Measurements from ENCODE around the gene ELAVL1.

Gene ELAVL1

GRCh38 chr19:7983286-7983950 is 22.0 kb downstream of the ELAVL1 start:
- Histone ChIP-seq H3K4me3 (ENCODE audit: low read depth in 1 of 2, low read length in 1 of 2) (no peak overlapping the region), H3K27ac (no peak overlapping the region), H3K27me3 (no peaks in the 10 kb centered on the region), H3K36me3 (peaks cover 95% of the 10 kb centered on the region), H3K4me1 (ENCODE audit: control insufficient read depth in 1 of 2, insufficient read depth in 1 of 2, low read depth in 1 of 2, low read length in 1 of 2) (no peaks in the 10 kb centered on the region), H3K9me3 (no peaks in the 10 kb centered on the region)
- no peak for TF ChIP-seq CTCF (IDR thresholded peaks at IDR 0.05)

- Histone ChIP-seq H3K27me3 (no peaks in the 10 kb centered on the region), H3K36me3 (peaks cover 95% of the 10 kb centered on the region), H3K4me1 (ENCODE audit: control insufficient read depth in 1 of 2, insufficient read depth in 1 of 2, low read depth in 1 of 2, low read length in 1 of 2) (no peaks in the 10 kb centered on the region), H3K4me3 (ENCODE audit: low read depth in 1 of 2, low read length in 1 of 2) (no peak overlapping the region), H3K27ac (no peak overlapping the region), H3K9me3 (no peaks in the 10 kb centered on the region)
- TF ChIP-seq CTCF (IDR thresholded peaks at IDR 0.05): no peak
Observed at GRCh38 chr19:7982651-7983099, 22.8 kb downstream of the ELAVL1 start.

- H3K9me3 ChIP-seq: no peaks in the 10 kb centered on the region
- no peaks in the 10 kb centered on the region for H3K4me1 ChIP-seq (ENCODE audit: control insufficient read depth in 1 of 2, insufficient read depth in 1 of 2, low read depth in 1 of 2, low read length in 1 of 2)
- no peak overlapping the region for H3K27ac ChIP-seq
- peaks cover 95% of the 10 kb centered on the region for H3K36me3 ChIP-seq
- H3K4me3 ChIP-seq (ENCODE audit: low read depth in 1 of 2, low read length in 1 of 2): no peak overlapping the region
- H3K27me3 ChIP-seq: no peaks in the 10 kb centered on the region
- TF ChIP-seq CTCF (IDR thresholded peaks at IDR 0.05): no peak
Observed at GRCh38 chr19:7982103-7982502, 23.3 kb downstream of the ELAVL1 start.

GRCh38 chr19:7981661-7982060 is 23.8 kb downstream of the ELAVL1 start:
- no peaks in the 10 kb centered on the region for H3K27me3 ChIP-seq

GRCh38 chr19:7981199-7981598 is 24.2 kb downstream of the ELAVL1 start:
- no peak for TF ChIP-seq CTCF (IDR thresholded peaks at IDR 0.05)
- Histone ChIP-seq H3K4me1 (ENCODE audit: control insufficient read depth in 1 of 2, insufficient read depth in 1 of 2, low read depth in 1 of 2, low read length in 1 of 2) (no peaks in the 10 kb centered on the region), H3K27me3 (no peaks in the 10 kb centered on the region), H3K9me3 (no peaks in the 10 kb centered on the region), H3K4me3 (ENCODE audit: low read depth in 1 of 2, low read length in 1 of 2) (no peak overlapping the region), H3K27ac (no peak overlapping the region), H3K36me3 (peaks cover 93% of the 10 kb centered on the region)

More at GRCh38 chr19:7981661-7982060, 23.8 kb downstream of the ELAVL1 start:
- Histone ChIP-seq H3K4me1 (ENCODE audit: control insufficient read depth in 1 of 2, insufficient read depth in 1 of 2, low read depth in 1 of 2, low read length in 1 of 2) (no peaks in the 10 kb centered on the region), H3K9me3 (no peaks in the 10 kb centered on the region), H3K27ac (no peak overlapping the region), H3K36me3 (peaks cover 95% of the 10 kb centered on the region), H3K4me3 (ENCODE audit: low read depth in 1 of 2, low read length in 1 of 2) (no peak overlapping the region)
- TF ChIP-seq CTCF (IDR thresholded peaks at IDR 0.05): no peak

All from neutrophil (primary cell).